Measurements from ENCODE around the gene PTPRE.

PTPRE gene

GRCh38 chr10:128024426-128024825 is 117.5 kb downstream of the PTPRE start:
- Histone ChIP-seq H3K9me2 (replicated peaks; ENCODE audit: control insufficient read depth, low read length) (no peaks in the 10 kb centered on the region), H3K9me3 (ENCODE audit: control insufficient read depth, insufficient read depth, low read length) (no peaks in the 10 kb centered on the region), H3K36me3 (ENCODE audit: control insufficient read depth, low read length) (no peaks in the 10 kb centered on the region), H3K79me2 (ENCODE audit: control insufficient read depth, low read length) (no peaks in the 10 kb centered on the region), H3K4me1 (ENCODE audit: control insufficient read depth, low read length) (no peaks in the 10 kb centered on the region), H3K4me3 (ENCODE audit: low read length) (no peak overlapping the region), H4K20me1 (ENCODE audit: control insufficient read depth, insufficient read depth, low read depth, low read length) (no peaks in the 10 kb centered on the region), H3K27me3 (ENCODE audit: control insufficient read depth, low read length) (peaks cover 2% of the 10 kb centered on the region; the same call in 1 of the 2 replicates), H3F3A (ENCODE audit: control insufficient read depth, insufficient read depth) (no peaks in the 10 kb centered on the region), H3K27ac (ENCODE audit: low read depth, low read length) (no peak overlapping the region), H3K4me2 (ENCODE audit: low read length) (no peak overlapping the region)
- TF ChIP-seq CTCF (IDR thresholded peaks at IDR 0.05; ENCODE audit: low read depth, low read length, poor library complexity, severe bottlenecking) = no peak
- no peak for TF ChIP-seq EZH2phosphoT487 (IDR thresholded peaks at IDR 0.05; ENCODE audit: borderline replicate concordance, low read length)

- no peaks in the 10 kb centered on the region for H4K20me1 ChIP-seq (ENCODE audit: control insufficient read depth, insufficient read depth, low read depth, low read length)
- no peaks in the 10 kb centered on the region for H3F3A ChIP-seq (ENCODE audit: control insufficient read depth, insufficient read depth)
- H3K4me3 ChIP-seq (ENCODE audit: low read length) = no peak overlapping the region
- no peaks in the 10 kb centered on the region for H3K4me1 ChIP-seq (ENCODE audit: control insufficient read depth, low read length)
- H3K4me2 ChIP-seq (ENCODE audit: low read length) = no peak overlapping the region
- no peaks in the 10 kb centered on the region for H3K9me3 ChIP-seq (ENCODE audit: control insufficient read depth, insufficient read depth, low read length)
- TF ChIP-seq EZH2phosphoT487 (IDR thresholded peaks at IDR 0.05; ENCODE audit: borderline replicate concordance, low read length) (no peak), CTCF (IDR thresholded peaks at IDR 0.05; ENCODE audit: low read depth, low read length, poor library complexity, severe bottlenecking) (no peak)
- H3K27ac ChIP-seq (ENCODE audit: low read depth, low read length) = no peak overlapping the region
- H3K9me2 ChIP-seq (replicated peaks; ENCODE audit: control insufficient read depth, low read length) = no peaks in the 10 kb centered on the region
- peaks cover 2% of the 10 kb centered on the region; the same call in 1 of the 2 replicates for H3K27me3 ChIP-seq (ENCODE audit: control insufficient read depth, low read length)
- H3K36me3 ChIP-seq (ENCODE audit: control insufficient read depth, low read length) = no peaks in the 10 kb centered on the region
- H3K79me2 ChIP-seq (ENCODE audit: control insufficient read depth, low read length) = no peaks in the 10 kb centered on the region
These were observed 118.5 kb downstream of the PTPRE start for GRCh38 chr10:128025437-128025836.

GRCh38 chr10:128025951-128026350 is 119.0 kb downstream of the PTPRE start:
- H3K4me1 ChIP-seq (ENCODE audit: control insufficient read depth, low read length) = no peaks in the 10 kb centered on the region
- H3K79me2 ChIP-seq (ENCODE audit: control insufficient read depth, low read length) = no peaks in the 10 kb centered on the region
- no peaks in the 10 kb centered on the region for H3K36me3 ChIP-seq (ENCODE audit: control insufficient read depth, low read length)
- no peak overlapping the region for H3K27ac ChIP-seq (ENCODE audit: low read depth, low read length)
- H3F3A ChIP-seq (ENCODE audit: control insufficient read depth, insufficient read depth) = no peaks in the 10 kb centered on the region
- no peak overlapping the region for H3K4me3 ChIP-seq (ENCODE audit: low read length)
- H3K9me2 ChIP-seq (replicated peaks; ENCODE audit: control insufficient read depth, low read length) = no peaks in the 10 kb centered on the region
- no peaks in the 10 kb centered on the region for H3K9me3 ChIP-seq (ENCODE audit: control insufficient read depth, insufficient read depth, low read length)
- TF ChIP-seq EZH2phosphoT487 (IDR thresholded peaks at IDR 0.05; ENCODE audit: borderline replicate concordance, low read length) (no peak), CTCF (IDR thresholded peaks at IDR 0.05; ENCODE audit: low read depth, low read length, poor library complexity, severe bottlenecking) (no peak)
- H3K27me3 ChIP-seq (ENCODE audit: control insufficient read depth, low read length) = peaks cover 2% of the 10 kb centered on the region; the same call in 1 of the 2 replicates
- no peaks in the 10 kb centered on the region for H4K20me1 ChIP-seq (ENCODE audit: control insufficient read depth, insufficient read depth, low read depth, low read length)
- H3K4me2 ChIP-seq (ENCODE audit: low read length) = no peak overlapping the region
